Measurements from ENCODE around the gene AIG1. TPM values are rescaled to one million over a fixed set of nuclear protein-coding genes. Genes with fewer than 3 reads are reported as not detected.

The AIG1 gene
- polyA plus RNA-seq, 1 donor from 2014 or later, result 23.2 TPM

- no peaks in the 10 kb centered on the region for H3K9me2 ChIP-seq (ENCODE audit: insufficient read depth, low read length)
- H2AFZ ChIP-seq (ENCODE audit: low read depth, low read length), result no peak overlapping the region
- no peaks in the 10 kb centered on the region for H3K9me3 ChIP-seq (ENCODE audit: low read length)
- H3K27ac ChIP-seq (ENCODE audit: low read length), result no peak overlapping the region
- no peak for TF ChIP-seq EP300 (conservative IDR thresholded peaks at IDR 0.05; ENCODE audit: poor library complexity, severe bottlenecking)
- no peak for TF ChIP-seq TAF1 (IDR thresholded peaks at IDR 0.05; ENCODE audit: low read depth)
- TF ChIP-seq REST (IDR thresholded peaks at IDR 0.05; ENCODE audit: borderline replicate concordance), result no peak
- TF ChIP-seq EZH2 (IDR thresholded peaks at IDR 0.05; ENCODE audit: borderline replicate concordance, insufficient read depth, low read length, poor library complexity, severe bottlenecking), result no peak
- no peak for TF ChIP-seq CTCF (IDR thresholded peaks at IDR 0.05; ENCODE audit: poor library complexity, severe bottlenecking)
- no peak for TF ChIP-seq SMC3 (conservative IDR thresholded peaks at IDR 0.05; ENCODE audit: poor library complexity)
- no peak for TF ChIP-seq RAD21 (conservative IDR thresholded peaks at IDR 0.05)
- TF ChIP-seq POLR2AphosphoS5 (IDR thresholded peaks at IDR 0.05), result no peak
- TF ChIP-seq MXI1 (conservative IDR thresholded peaks at IDR 0.05; ENCODE audit: poor library complexity, severe bottlenecking), result no peak
- H3K79me2 ChIP-seq (replicated peaks; ENCODE audit: insufficient read depth, low read length), result no peaks in the 10 kb centered on the region
- H3K36me3 ChIP-seq (ENCODE audit: insufficient read depth, low read length), result no peaks in the 10 kb centered on the region
- no peak overlapping the region for H3K4me3 ChIP-seq (ENCODE audit: low read length)
- H4K20me1 ChIP-seq (ENCODE audit: insufficient read depth), result no peaks in the 10 kb centered on the region
- no peak overlapping the region for H3K9ac ChIP-seq (ENCODE audit: low read length)
- H3K27me3 ChIP-seq (ENCODE audit: insufficient read depth, low read depth, low read length), result no peaks in the 10 kb centered on the region
- H3F3A ChIP-seq (ENCODE audit: insufficient read depth, low read length, poor library complexity, severe bottlenecking), result no peaks in the 10 kb centered on the region
- H3K4me2 ChIP-seq (ENCODE audit: low read length), result no peak overlapping the region
These were observed 163.8 kb downstream of the AIG1 start for GRCh38 chr6:143224516-143224915.

- Histone ChIP-seq H3K4me2 (ENCODE audit: low read length) (no peak overlapping the region), H3K36me3 (ENCODE audit: insufficient read depth, low read length) (no peaks in the 10 kb centered on the region), H3K27ac (ENCODE audit: low read length) (no peak overlapping the region), H3F3A (ENCODE audit: insufficient read depth, low read length, poor library complexity, severe bottlenecking) (no peaks in the 10 kb centered on the region), H3K9me2 (ENCODE audit: insufficient read depth, low read length) (no peaks in the 10 kb centered on the region), H4K20me1 (ENCODE audit: insufficient read depth) (no peaks in the 10 kb centered on the region), H3K4me3 (ENCODE audit: low read length) (no peak overlapping the region), H3K9me3 (ENCODE audit: low read length) (no peaks in the 10 kb centered on the region), H3K9ac (ENCODE audit: low read length) (no peak overlapping the region), H3K27me3 (ENCODE audit: insufficient read depth, low read depth, low read length) (no peaks in the 10 kb centered on the region), H3K79me2 (replicated peaks; ENCODE audit: insufficient read depth, low read length) (no peaks in the 10 kb centered on the region), H2AFZ (ENCODE audit: low read depth, low read length) (no peak overlapping the region)
- TF ChIP-seq EZH2 (IDR thresholded peaks at IDR 0.05; ENCODE audit: borderline replicate concordance, insufficient read depth, low read length, poor library complexity, severe bottlenecking) (no peak), RAD21 (conservative IDR thresholded peaks at IDR 0.05) (no peak), POLR2AphosphoS5 (IDR thresholded peaks at IDR 0.05) (no peak), CTCF (IDR thresholded peaks at IDR 0.05; ENCODE audit: poor library complexity, severe bottlenecking) (no peak), REST (IDR thresholded peaks at IDR 0.05; ENCODE audit: borderline replicate concordance) (no peak), TAF1 (IDR thresholded peaks at IDR 0.05; ENCODE audit: low read depth) (no peak), EP300 (conservative IDR thresholded peaks at IDR 0.05; ENCODE audit: poor library complexity, severe bottlenecking) (no peak), MXI1 (conservative IDR thresholded peaks at IDR 0.05; ENCODE audit: poor library complexity, severe bottlenecking) (no peak), SMC3 (conservative IDR thresholded peaks at IDR 0.05; ENCODE audit: poor library complexity) (no peak)
These were observed 165.2 kb downstream of the AIG1 start for GRCh38 chr6:143225929-143226328.
